ENCODE results near the gene XAGE1A.
"Not testable (repeated sequence)": the region's sequence is repeated elsewhere in the genome, so short reads cannot be mapped to it uniquely, and the experiment has no call there.

XAGE1A gene

GRCh38 chrX:52542311-52542710 lies 46.7 kb downstream of the XAGE1A start:
- peaks cover 3% of the 10 kb centered on the region for H3K9me3 ChIP-seq (ENCODE audit: control insufficient read depth, low read depth, low read length)
- H3K27me3 ChIP-seq (ENCODE audit: control insufficient read depth, insufficient read depth, low read length), result no peaks in the 10 kb centered on the region
- no peak overlapping the region for H3K4me3 ChIP-seq (ENCODE audit: low read length)
- H3K27ac ChIP-seq (ENCODE audit: low read length), result no peak overlapping the region
- H3K4me1 ChIP-seq (ENCODE audit: control insufficient read depth, low read depth, low read length), result no peaks in the 10 kb centered on the region
- no peak overlapping the region for H3K9ac ChIP-seq (ENCODE audit: low read length)
- no peaks in the 10 kb centered on the region for H3K36me3 ChIP-seq (ENCODE audit: control insufficient read depth, low read depth, low read length)

- Histone ChIP-seq H3K27me3 (ENCODE audit: control insufficient read depth, insufficient read depth, low read length) (no peaks in the 10 kb centered on the region), H3K4me1 (ENCODE audit: control insufficient read depth, low read depth, low read length) (no peaks in the 10 kb centered on the region), H3K27ac (ENCODE audit: low read length) (no peak overlapping the region), H3K4me3 (ENCODE audit: low read length) (no peak overlapping the region), H3K9me3 (ENCODE audit: control insufficient read depth, low read depth, low read length) (peaks cover 6% of the 10 kb centered on the region), H3K9ac (ENCODE audit: low read length) (no peak overlapping the region), H3K36me3 (ENCODE audit: control insufficient read depth, low read depth, low read length) (no peaks in the 10 kb centered on the region)
These were observed 48.7 kb downstream of the XAGE1A start for GRCh38 chrX:52544147-52544840.

- H3K27me3 ChIP-seq (ENCODE audit: control insufficient read depth, insufficient read depth, low read length); H3K9ac ChIP-seq (ENCODE audit: low read length); H3K4me1 ChIP-seq (ENCODE audit: control insufficient read depth, low read depth, low read length); H3K27ac ChIP-seq (ENCODE audit: low read length); H3K36me3 ChIP-seq (ENCODE audit: control insufficient read depth, low read depth, low read length); H3K9me3 ChIP-seq (ENCODE audit: control insufficient read depth, low read depth, low read length); H3K4me3 ChIP-seq (ENCODE audit: low read length): not testable (repeated sequence)
These were observed 53.2 kb downstream of the XAGE1A start for GRCh38 chrX:52548769-52549168.

Measured in iPS-18a (cell line).